SK-N-SH treated with all-trans-retinoic acid at 6 μM for 48 hours (cell line): ENCODE results near the gene OLFML2A.

Source experiments
- ATAC-seq: fragments of 200-7000 bp; cut with Tn5 transposase; 3 replicates; pipeline ENCODE4 v1.9.1; 2020; ENCODE audit warnings: mild to moderate bottlenecking, moderate library complexity
- ARNTL ChIP-seq: fragments of 450-650 bp; formaldehyde crosslinking; IDR thresholded peaks from 2 replicates; pipeline ENCODE4 v1.5.0; 2020; ENCODE audit warnings: low read depth, mild to moderate bottlenecking, moderate library complexity, borderline replicate concordance
- CSDC2 ChIP-seq: fragments of 250-450 bp; sonication (Bioruptor Pico); IDR thresholded peaks from 2 replicates; pipeline ENCODE4 v1.5.0; 2020; ENCODE audit warnings: mild to moderate bottlenecking, moderate library complexity
- ESRRG ChIP-seq: fragments of 250-450 bp; sonication (Bioruptor Pico); IDR thresholded peaks from 2 replicates; pipeline ENCODE4 v1.6.1; 2021; ENCODE audit warnings: mild to moderate bottlenecking
- GLIS3 ChIP-seq: fragments of 250-450 bp; sonication (Bioruptor Pico); IDR thresholded peaks from 2 replicates; pipeline ENCODE4 v1.5.0; 2020; ENCODE audit warnings: mild to moderate bottlenecking, moderate library complexity
- ISL1 ChIP-seq: fragments of 250-450 bp; sonication (Bioruptor Pico); IDR thresholded peaks from 2 replicates; pipeline ENCODE4 v2.1.2; 2022; ENCODE audit warnings: mild to moderate bottlenecking, moderate library complexity
- OSR1 ChIP-seq: fragments of 250-450 bp; sonication (Bioruptor Pico); IDR thresholded peaks from 2 replicates; pipeline ENCODE4 v1.8.0; 2022; ENCODE audit warnings: moderate library complexity, mild to moderate bottlenecking, inconsistent platforms
- PPARA ChIP-seq: fragments of 250-450 bp; sonication (Bioruptor Pico); IDR thresholded peaks from 2 replicates; pipeline ENCODE4 v1.5.0; 2020; ENCODE audit warnings: mild to moderate bottlenecking, borderline replicate concordance
- RARB ChIP-seq: fragments of 250-450 bp; sonication (Bioruptor Pico); IDR thresholded peaks from 2 replicates; pipeline ENCODE4 v1.8.0; 2021; ENCODE audit warnings: mild to moderate bottlenecking, moderate library complexity
- SNAI2 ChIP-seq: fragments of 250-450 bp; sonication (Bioruptor Pico); IDR thresholded peaks from 2 replicates; pipeline ENCODE4 v1.5.0; 2020; ENCODE audit warnings: mild to moderate bottlenecking, moderate library complexity
- TOX ChIP-seq: fragments of 250-450 bp; sonication (Bioruptor Pico); IDR thresholded peaks from 2 replicates; pipeline ENCODE4 v1.8.0; 2021; ENCODE audit warnings: mild to moderate bottlenecking, moderate library complexity, borderline replicate concordance
- ZC3H10 ChIP-seq: fragments of 250-450 bp; sonication (Bioruptor Pico); IDR thresholded peaks from 2 replicates; pipeline ENCODE4 v1.5.1; 2021; ENCODE audit warnings: mild to moderate bottlenecking, moderate library complexity
- ZFP3 ChIP-seq: fragments of 250-450 bp; sonication (Bioruptor Pico); IDR thresholded peaks from 2 replicates; pipeline ENCODE4 v1.5.0; 2020; ENCODE audit warnings: mild to moderate bottlenecking, moderate library complexity
- ZFP30 ChIP-seq: fragments of 450-650 bp; formaldehyde crosslinking; IDR thresholded peaks from 2 replicates; pipeline ENCODE4 v1.5.0; 2022; ENCODE audit warnings: mild to moderate bottlenecking, moderate library complexity
- ZNF565 ChIP-seq: fragments of 450-650 bp; formaldehyde crosslinking; conservative IDR thresholded peaks from 2 replicates; pipeline ENCODE4 v1.5.0; 2020; ENCODE audit warnings: low read depth, mild to moderate bottlenecking, moderate library complexity
- ZNF70 ChIP-seq: fragments of 450-650 bp; formaldehyde crosslinking; IDR thresholded peaks from 2 replicates; pipeline ENCODE4 v1.5.0; 2020; ENCODE audit warnings: mild to moderate bottlenecking, moderate library complexity
- ZNF8 ChIP-seq: fragments of 450-650 bp; formaldehyde crosslinking; IDR thresholded peaks from 2 replicates; pipeline ENCODE4 v1.5.0; 2020; ENCODE audit warnings: mild to moderate bottlenecking, moderate library complexity
- TF ChIP-seq, protein P1 (sequence below): fragments of 250-450 bp; sonication (Bioruptor Pico); IDR thresholded peaks from 2 replicates; pipeline ENCODE4 v1.8.0; 2020; ENCODE audit warnings: mild to moderate bottlenecking, moderate library complexity, borderline replicate concordance
- TF ChIP-seq, protein P2 (sequence below): fragments of 250-450 bp; sonication (Bioruptor Pico); IDR thresholded peaks from 2 replicates; pipeline ENCODE4 v1.8.0; 2021; ENCODE audit warnings: low read depth, mild to moderate bottlenecking, moderate library complexity, borderline replicate concordance
- TF ChIP-seq, protein P3 (sequence below): fragments of 250-450 bp; sonication (Bioruptor Pico); IDR thresholded peaks from 2 replicates; pipeline ENCODE4 v1.5.1; 2020; ENCODE audit warnings: low read depth, mild to moderate bottlenecking, moderate library complexity
- TF ChIP-seq, protein P4 (sequence below): fragments of 250-450 bp; sonication (Bioruptor Pico); IDR thresholded peaks from 2 replicates; pipeline ENCODE4 v1.5.1; 2021; ENCODE audit warnings: mild to moderate bottlenecking, moderate library complexity
- TF ChIP-seq, protein P5 (sequence below): fragments of 250-450 bp; sonication (Bioruptor Pico); IDR thresholded peaks from 2 replicates; pipeline ENCODE4 v1.5.0; 2020; ENCODE audit warnings: mild to moderate bottlenecking, moderate library complexity

OLFML2A gene

DNA sequence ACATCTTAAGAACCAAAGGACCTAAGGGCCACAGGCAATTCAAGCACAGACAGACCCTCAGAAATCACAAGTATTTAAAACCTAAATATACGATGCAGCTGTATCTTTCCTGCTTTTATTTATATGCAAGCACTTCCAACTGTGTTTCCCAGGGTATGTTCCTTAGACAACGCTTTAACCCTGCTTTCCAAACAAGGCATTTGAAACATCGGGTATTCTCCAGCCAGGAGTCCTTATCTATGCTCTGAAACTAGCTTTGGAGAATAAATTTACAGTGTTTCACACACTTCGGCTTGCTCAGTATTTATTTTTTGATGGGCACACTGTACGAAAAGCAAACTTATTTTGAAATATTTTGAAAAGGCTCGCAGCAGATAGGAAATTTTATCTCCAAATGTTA lies 19.3 kb upstream of the OLFML2A start:
- ATAC-seq, result no peak
- TF ChIP-seq OSR1 (no peak), ISL1 (CRISPR knock-in tag) (no peak), RARB (CRISPR knock-in tag) (no peak), ZFP30 (no peak), ZFP3 (CRISPR knock-in tag) (no peak), TOX (CRISPR knock-in tag) (no peak), ZC3H10 (CRISPR knock-in tag) (no peak), SNAI2 (CRISPR knock-in tag) (no peak), ESRRG (CRISPR knock-in tag) (no peak), ZNF565 (CRISPR knock-in tag) (no peak), ZNF70 (CRISPR knock-in tag) (no peak)
- TF ChIP-seq, protein P1, sequence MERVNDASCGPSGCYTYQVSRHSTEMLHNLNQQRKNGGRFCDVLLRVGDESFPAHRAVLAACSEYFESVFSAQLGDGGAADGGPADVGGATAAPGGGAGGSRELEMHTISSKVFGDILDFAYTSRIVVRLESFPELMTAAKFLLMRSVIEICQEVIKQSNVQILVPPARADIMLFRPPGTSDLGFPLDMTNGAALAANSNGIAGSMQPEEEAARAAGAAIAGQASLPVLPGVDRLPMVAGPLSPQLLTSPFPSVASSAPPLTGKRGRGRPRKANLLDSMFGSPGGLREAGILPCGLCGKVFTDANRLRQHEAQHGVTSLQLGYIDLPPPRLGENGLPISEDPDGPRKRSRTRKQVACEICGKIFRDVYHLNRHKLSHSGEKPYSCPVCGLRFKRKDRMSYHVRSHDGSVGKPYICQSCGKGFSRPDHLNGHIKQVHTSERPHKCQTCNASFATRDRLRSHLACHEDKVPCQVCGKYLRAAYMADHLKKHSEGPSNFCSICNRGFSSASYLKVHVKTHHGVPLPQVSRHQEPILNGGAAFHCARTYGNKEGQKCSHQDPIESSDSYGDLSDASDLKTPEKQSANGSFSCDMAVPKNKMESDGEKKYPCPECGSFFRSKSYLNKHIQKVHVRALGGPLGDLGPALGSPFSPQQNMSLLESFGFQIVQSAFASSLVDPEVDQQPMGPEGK, result no peak
- TF ChIP-seq, protein P2, sequence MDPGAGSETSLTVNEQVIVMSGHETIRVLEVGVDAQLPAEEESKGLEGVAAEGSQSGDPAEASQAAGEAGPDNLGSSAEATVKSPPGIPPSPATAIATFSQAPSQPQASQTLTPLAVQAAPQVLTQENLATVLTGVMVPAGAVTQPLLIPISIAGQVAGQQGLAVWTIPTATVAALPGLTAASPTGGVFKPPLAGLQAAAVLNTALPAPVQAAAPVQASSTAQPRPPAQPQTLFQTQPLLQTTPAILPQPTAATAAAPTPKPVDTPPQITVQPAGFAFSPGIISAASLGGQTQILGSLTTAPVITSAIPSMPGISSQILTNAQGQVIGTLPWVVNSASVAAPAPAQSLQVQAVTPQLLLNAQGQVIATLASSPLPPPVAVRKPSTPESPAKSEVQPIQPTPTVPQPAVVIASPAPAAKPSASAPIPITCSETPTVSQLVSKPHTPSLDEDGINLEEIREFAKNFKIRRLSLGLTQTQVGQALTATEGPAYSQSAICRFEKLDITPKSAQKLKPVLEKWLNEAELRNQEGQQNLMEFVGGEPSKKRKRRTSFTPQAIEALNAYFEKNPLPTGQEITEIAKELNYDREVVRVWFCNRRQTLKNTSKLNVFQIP, result no peak
- TF ChIP-seq, protein P3, sequence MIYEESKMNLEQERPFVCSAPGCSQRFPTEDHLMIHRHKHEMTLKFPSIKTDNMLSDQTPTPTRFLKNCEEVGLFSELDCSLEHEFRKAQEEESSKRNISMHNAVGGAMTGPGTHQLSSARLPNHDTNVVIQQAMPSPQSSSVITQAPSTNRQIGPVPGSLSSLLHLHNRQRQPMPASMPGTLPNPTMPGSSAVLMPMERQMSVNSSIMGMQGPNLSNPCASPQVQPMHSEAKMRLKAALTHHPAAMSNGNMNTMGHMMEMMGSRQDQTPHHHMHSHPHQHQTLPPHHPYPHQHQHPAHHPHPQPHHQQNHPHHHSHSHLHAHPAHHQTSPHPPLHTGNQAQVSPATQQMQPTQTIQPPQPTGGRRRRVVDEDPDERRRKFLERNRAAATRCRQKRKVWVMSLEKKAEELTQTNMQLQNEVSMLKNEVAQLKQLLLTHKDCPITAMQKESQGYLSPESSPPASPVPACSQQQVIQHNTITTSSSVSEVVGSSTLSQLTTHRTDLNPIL (CRISPR knock-in tag), result no peak
- TF ChIP-seq, protein P4, sequence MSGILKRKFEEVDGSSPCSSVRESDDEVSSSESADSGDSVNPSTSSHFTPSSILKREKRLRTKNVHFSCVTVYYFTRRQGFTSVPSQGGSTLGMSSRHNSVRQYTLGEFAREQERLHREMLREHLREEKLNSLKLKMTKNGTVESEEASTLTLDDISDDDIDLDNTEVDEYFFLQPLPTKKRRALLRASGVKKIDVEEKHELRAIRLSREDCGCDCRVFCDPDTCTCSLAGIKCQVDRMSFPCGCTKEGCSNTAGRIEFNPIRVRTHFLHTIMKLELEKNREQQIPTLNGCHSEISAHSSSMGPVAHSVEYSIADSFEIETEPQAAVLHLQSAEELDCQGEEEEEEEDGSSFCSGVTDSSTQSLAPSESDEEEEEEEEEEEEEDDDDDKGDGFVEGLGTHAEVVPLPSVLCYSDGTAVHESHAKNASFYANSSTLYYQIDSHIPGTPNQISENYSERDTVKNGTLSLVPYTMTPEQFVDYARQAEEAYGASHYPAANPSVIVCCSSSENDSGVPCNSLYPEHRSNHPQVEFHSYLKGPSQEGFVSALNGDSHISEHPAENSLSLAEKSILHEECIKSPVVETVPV (CRISPR knock-in tag), result no peak
- TF ChIP-seq, all 23 proteins: peak for 0

DNA sequence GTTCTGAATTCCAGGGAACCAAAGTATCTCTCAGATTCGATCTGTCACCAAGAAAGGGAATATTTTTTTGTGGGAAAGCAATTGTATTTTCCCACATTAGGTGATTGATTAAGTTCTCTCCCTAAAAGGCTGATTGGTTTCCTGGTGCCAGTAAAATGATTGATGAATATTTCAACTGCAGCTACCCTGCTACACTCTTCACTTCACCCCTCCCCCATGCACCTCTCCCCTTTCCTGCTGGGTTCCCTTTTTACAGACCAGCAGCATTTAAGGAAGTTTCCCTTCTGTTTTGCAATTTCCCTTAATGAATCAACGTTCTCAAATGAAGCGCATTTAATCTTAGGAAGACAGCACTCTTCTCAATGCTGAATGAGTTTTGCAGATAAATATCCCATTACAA lies 18.9 kb upstream of the OLFML2A start:
- TF ChIP-seq, protein P3 (CRISPR knock-in tag), result no peak
- TF ChIP-seq ARNTL (CRISPR knock-in tag), result no peak
- TF ChIP-seq, protein P5, sequence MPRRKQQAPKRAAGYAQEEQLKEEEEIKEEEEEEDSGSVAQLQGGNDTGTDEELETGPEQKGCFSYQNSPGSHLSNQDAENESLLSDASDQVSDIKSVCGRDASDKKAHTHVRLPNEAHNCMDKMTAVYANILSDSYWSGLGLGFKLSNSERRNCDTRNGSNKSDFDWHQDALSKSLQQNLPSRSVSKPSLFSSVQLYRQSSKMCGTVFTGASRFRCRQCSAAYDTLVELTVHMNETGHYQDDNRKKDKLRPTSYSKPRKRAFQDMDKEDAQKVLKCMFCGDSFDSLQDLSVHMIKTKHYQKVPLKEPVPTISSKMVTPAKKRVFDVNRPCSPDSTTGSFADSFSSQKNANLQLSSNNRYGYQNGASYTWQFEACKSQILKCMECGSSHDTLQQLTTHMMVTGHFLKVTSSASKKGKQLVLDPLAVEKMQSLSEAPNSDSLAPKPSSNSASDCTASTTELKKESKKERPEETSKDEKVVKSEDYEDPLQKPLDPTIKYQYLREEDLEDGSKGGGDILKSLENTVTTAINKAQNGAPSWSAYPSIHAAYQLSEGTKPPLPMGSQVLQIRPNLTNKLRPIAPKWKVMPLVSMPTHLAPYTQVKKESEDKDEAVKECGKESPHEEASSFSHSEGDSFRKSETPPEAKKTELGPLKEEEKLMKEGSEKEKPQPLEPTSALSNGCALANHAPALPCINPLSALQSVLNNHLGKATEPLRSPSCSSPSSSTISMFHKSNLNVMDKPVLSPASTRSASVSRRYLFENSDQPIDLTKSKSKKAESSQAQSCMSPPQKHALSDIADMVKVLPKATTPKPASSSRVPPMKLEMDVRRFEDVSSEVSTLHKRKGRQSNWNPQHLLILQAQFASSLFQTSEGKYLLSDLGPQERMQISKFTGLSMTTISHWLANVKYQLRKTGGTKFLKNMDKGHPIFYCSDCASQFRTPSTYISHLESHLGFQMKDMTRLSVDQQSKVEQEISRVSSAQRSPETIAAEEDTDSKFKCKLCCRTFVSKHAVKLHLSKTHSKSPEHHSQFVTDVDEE (CRISPR knock-in tag), result no peak
- no peak for ATAC-seq

DNA sequence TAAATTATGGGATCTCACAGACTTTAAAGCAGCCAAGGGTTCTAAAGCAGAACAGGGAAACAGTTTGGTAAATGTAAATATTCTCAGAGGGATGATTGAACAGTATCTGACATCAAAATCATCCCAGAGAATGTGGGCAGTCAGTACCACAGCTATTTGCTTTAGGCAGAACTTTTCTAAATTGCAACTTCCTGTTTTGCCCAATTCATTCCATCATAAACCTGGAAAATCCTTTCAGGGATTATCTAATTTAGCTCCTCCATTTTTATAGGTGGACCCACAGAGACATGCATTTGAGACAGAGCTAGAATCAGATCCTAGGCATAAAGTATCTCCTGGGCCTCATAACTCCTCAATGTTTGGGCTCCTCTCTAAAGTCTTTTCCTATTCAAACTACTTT lies 18.2 kb upstream of the OLFML2A start:
- ATAC-seq, result peak; percentile 11; the same call in 1 of the 3 replicates
- no peak for TF ChIP-seq RARB (CRISPR knock-in tag)
- TF ChIP-seq OSR1, result no peak
- TF ChIP-seq PPARA (CRISPR knock-in tag), result no peak
- TF ChIP-seq ZFP3 (CRISPR knock-in tag), result no peak
- TF ChIP-seq ZNF8 (CRISPR knock-in tag), result no peak
- TF ChIP-seq ARNTL (CRISPR knock-in tag), result no peak
- no peak for TF ChIP-seq TOX (CRISPR knock-in tag)
- TF ChIP-seq, protein P2, result no peak
- TF ChIP-seq GLIS3 (CRISPR knock-in tag), result no peak
- TF ChIP-seq CSDC2, result no peak
- TF ChIP-seq, protein P5 (CRISPR knock-in tag), result no peak
